ENCODE measurements around the gene KDM4D.
"Not testable (repeated sequence)": the region's sequence is repeated elsewhere in the genome, so short reads cannot be mapped to it uniquely, and the experiment has no call there.

The KDM4D gene

GRCh38 chr11:95014184-95014821 lies 40.8 kb downstream of the KDM4D start:
- no peak for DNase-seq
- H2AFZ ChIP-seq (ENCODE audit: insufficient read depth, low read length, poor library complexity) = no peak overlapping the region
- no peaks in the 10 kb centered on the region for H3K79me1 ChIP-seq (ENCODE audit: low read length)
- H3K4me3 ChIP-seq (ENCODE audit: low read depth, low read length) = no peak overlapping the region
- no peak overlapping the region for H2AK5ac ChIP-seq (ENCODE audit: low read length)
- no peak overlapping the region for H4K91ac ChIP-seq (ENCODE audit: low read depth, low read length)
- H3K9ac ChIP-seq (ENCODE audit: low read length) = no peak overlapping the region
- H3K9me3 ChIP-seq (ENCODE audit: insufficient read depth, low read depth, low read length) = peaks cover 2% of the 10 kb centered on the region
- no peak overlapping the region for H3K4ac ChIP-seq (ENCODE audit: low read depth, low read length)
- no CpG with 5 or more reads among the region's 12 CpGs for WGBS (ENCODE audit: extremely low coverage, insufficient coverage, insufficient read length)
- no peaks in the 10 kb centered on the region for H3K27me3 ChIP-seq (ENCODE audit: insufficient read depth, low read length)
- no peak overlapping the region for H3K14ac ChIP-seq (ENCODE audit: low read length)
- H3K23ac ChIP-seq (ENCODE audit: low read length) = no peak overlapping the region
- no peak overlapping the region for H4K8ac ChIP-seq (ENCODE audit: low read depth, low read length)
- no peaks in the 10 kb centered on the region for H3K36me3 ChIP-seq (ENCODE audit: control insufficient read depth in 1 of 2, insufficient read depth in 2 of 2, low read length in 2 of 2)
- H2BK12ac ChIP-seq (ENCODE audit: low read length) = no peak overlapping the region
- H2BK120ac ChIP-seq (ENCODE audit: insufficient read depth, low read length, poor library complexity) = no peak overlapping the region
- no peaks in the 10 kb centered on the region for H3K4me1 ChIP-seq (ENCODE audit: control insufficient read depth in 1 of 2, insufficient read depth in 2 of 2, low read length in 2 of 2)
- H3K18ac ChIP-seq (ENCODE audit: low read length) = no peak overlapping the region
- H3K27ac ChIP-seq (ENCODE audit: low read depth, low read length) = no peak overlapping the region
- H3K4me2 ChIP-seq (ENCODE audit: low read length) = no peak overlapping the region
- no peak overlapping the region for H4K12ac ChIP-seq (ENCODE audit: low read depth, low read length)
- no peaks in the 10 kb centered on the region for H3K79me2 ChIP-seq (ENCODE audit: control insufficient read depth, insufficient read depth, low read length, poor library complexity)
- no peak overlapping the region for H2BK5ac ChIP-seq (ENCODE audit: low read depth, low read length, poor library complexity)

- Histone ChIP-seq H3K23ac (ENCODE audit: low read length) (no peak overlapping the region), H3K79me2 (ENCODE audit: control insufficient read depth, insufficient read depth, low read length, poor library complexity) (no peaks in the 10 kb centered on the region), H3K4me1 (ENCODE audit: control insufficient read depth in 1 of 2, insufficient read depth in 2 of 2, low read length in 2 of 2) (no peaks in the 10 kb centered on the region), H3K14ac (ENCODE audit: low read length) (no peak overlapping the region), H3K9ac (ENCODE audit: low read length) (no peak overlapping the region), H3K4me3 (ENCODE audit: low read depth, low read length) (no peak overlapping the region), H3K4ac (ENCODE audit: low read depth, low read length) (no peak overlapping the region), H2AK5ac (ENCODE audit: low read length) (no peak overlapping the region), H2BK5ac (ENCODE audit: low read depth, low read length, poor library complexity) (no peak overlapping the region), H3K9me3 (ENCODE audit: insufficient read depth, low read depth, low read length) (peaks cover 2% of the 10 kb centered on the region), H2AFZ (ENCODE audit: insufficient read depth, low read length, poor library complexity) (no peak overlapping the region), H4K8ac (ENCODE audit: low read depth, low read length) (no peak overlapping the region), H4K12ac (ENCODE audit: low read depth, low read length) (no peak overlapping the region), H3K27ac (ENCODE audit: low read depth, low read length) (no peak overlapping the region), H3K4me2 (ENCODE audit: low read length) (no peak overlapping the region), H4K91ac (ENCODE audit: low read depth, low read length) (no peak overlapping the region), H3K27me3 (ENCODE audit: insufficient read depth, low read length) (no peaks in the 10 kb centered on the region), H3K79me1 (ENCODE audit: low read length) (no peaks in the 10 kb centered on the region), H2BK120ac (ENCODE audit: insufficient read depth, low read length, poor library complexity) (no peak overlapping the region), H3K18ac (ENCODE audit: low read length) (no peak overlapping the region), H2BK12ac (ENCODE audit: low read length) (no peak overlapping the region), H3K36me3 (ENCODE audit: control insufficient read depth in 1 of 2, insufficient read depth in 2 of 2, low read length in 2 of 2) (no peaks in the 10 kb centered on the region)
- WGBS (ENCODE audit: extremely low coverage, insufficient coverage, insufficient read length) = no CpG with 5 or more reads among the region's 2 CpGs
- DNase-seq = no peak
Measured at GRCh38 chr11:95016139-95016538, 42.6 kb downstream of the KDM4D start.

- not testable (repeated sequence) for H2BK5ac ChIP-seq (ENCODE audit: low read depth, low read length, poor library complexity); H2BK120ac ChIP-seq (ENCODE audit: insufficient read depth, low read length, poor library complexity); H4K8ac ChIP-seq (ENCODE audit: low read depth, low read length); H3K4me3 ChIP-seq (ENCODE audit: low read depth, low read length); H3K79me1 ChIP-seq (ENCODE audit: low read length); H3K9me3 ChIP-seq (ENCODE audit: insufficient read depth, low read depth, low read length); H3K79me2 ChIP-seq (ENCODE audit: control insufficient read depth, insufficient read depth, low read length, poor library complexity); H3K4ac ChIP-seq (ENCODE audit: low read depth, low read length); H3K9ac ChIP-seq (ENCODE audit: low read length); H3K4me1 ChIP-seq (ENCODE audit: control insufficient read depth in 1 of 2, insufficient read depth in 2 of 2, low read length in 2 of 2); H3K14ac ChIP-seq (ENCODE audit: low read length); H2BK12ac ChIP-seq (ENCODE audit: low read length); H3K4me2 ChIP-seq (ENCODE audit: low read length); H4K91ac ChIP-seq (ENCODE audit: low read depth, low read length); H2AK5ac ChIP-seq (ENCODE audit: low read length); H3K18ac ChIP-seq (ENCODE audit: low read length); H2AFZ ChIP-seq (ENCODE audit: insufficient read depth, low read length, poor library complexity); H3K23ac ChIP-seq (ENCODE audit: low read length); H4K12ac ChIP-seq (ENCODE audit: low read depth, low read length); DNase-seq; H3K36me3 ChIP-seq (ENCODE audit: control insufficient read depth in 1 of 2, insufficient read depth in 2 of 2, low read length in 2 of 2); H3K27me3 ChIP-seq (ENCODE audit: insufficient read depth, low read length); H3K27ac ChIP-seq (ENCODE audit: low read depth, low read length)
- WGBS (ENCODE audit: extremely low coverage, insufficient coverage, insufficient read length) = 100% methylated on average over 1 of the region's 5 CpGs
Measured at GRCh38 chr11:95021468-95021867, 48.0 kb downstream of the KDM4D start.

- no peak within 1 kb of the TSS for H3K4ac ChIP-seq (ENCODE audit: low read depth, low read length)
- no peak within 1 kb of the TSS for H3K23ac ChIP-seq (ENCODE audit: low read length)
- no peaks in the 10 kb centered on the region for H3K27me3 ChIP-seq (ENCODE audit: insufficient read depth, low read length)
Measured at GRCh38 chr11:95024958-95025357, 51.4 kb downstream of the KDM4D start, which contains the start of gene KDM4E. Gene KDM4E (plus strand): TSS chr11:95025258. CDS start chr11:95025558, 300 bp downstream.

More at GRCh38 chr11:95024958-95025357, 51.4 kb downstream of the KDM4D start, which contains the start of gene KDM4E:
- Histone ChIP-seq H2BK120ac (ENCODE audit: insufficient read depth, low read length, poor library complexity) (no peak within 1 kb of the TSS), H3K36me3 (ENCODE audit: control insufficient read depth in 1 of 2, insufficient read depth in 2 of 2, low read length in 2 of 2) (no peaks in the 10 kb centered on the region), H3K9me3 (ENCODE audit: insufficient read depth, low read depth, low read length) (peaks cover 2% of the 10 kb centered on the region), H3K14ac (ENCODE audit: low read length) (no peak within 1 kb of the TSS), H2AK5ac (ENCODE audit: low read length) (no peak within 1 kb of the TSS), H4K8ac (ENCODE audit: low read depth, low read length) (no peak within 1 kb of the TSS), H4K12ac (ENCODE audit: low read depth, low read length) (no peak within 1 kb of the TSS), H3K4me1 (ENCODE audit: control insufficient read depth in 1 of 2, insufficient read depth in 2 of 2, low read length in 2 of 2) (no peaks in the 10 kb centered on the region), H3K27ac (ENCODE audit: low read depth, low read length) (no peak within 1 kb of the TSS), H3K4me2 (ENCODE audit: low read length) (no peak within 1 kb of the TSS), H4K91ac (ENCODE audit: low read depth, low read length) (no peak within 1 kb of the TSS), H3K79me1 (ENCODE audit: low read length) (no peaks in the 10 kb centered on the region), H2BK5ac (ENCODE audit: low read depth, low read length, poor library complexity) (no peak within 1 kb of the TSS), H3K79me2 (ENCODE audit: control insufficient read depth, insufficient read depth, low read length, poor library complexity) (no peaks in the 10 kb centered on the region), H2BK12ac (ENCODE audit: low read length) (no peak within 1 kb of the TSS), H3K18ac (ENCODE audit: low read length) (no peak within 1 kb of the TSS), H3K4me3 (ENCODE audit: low read depth, low read length) (no peak within 1 kb of the TSS), H2AFZ (ENCODE audit: insufficient read depth, low read length, poor library complexity) (no peak within 1 kb of the TSS), H3K9ac (ENCODE audit: low read length) (no peak within 1 kb of the TSS)
- no CpG with 5 or more reads among the region's 1 CpG for WGBS (ENCODE audit: extremely low coverage, insufficient coverage, insufficient read length)
- no peak for DNase-seq

All from trophoblast cell (in vitro differentiated cells and primary cell).